ENCODE data around the gene FBXL2.

GRCh38 chr3:33391255-33391995 is 114.2 kb downstream of the FBXL2 start:
- TF ChIP-seq, protein P1, sequence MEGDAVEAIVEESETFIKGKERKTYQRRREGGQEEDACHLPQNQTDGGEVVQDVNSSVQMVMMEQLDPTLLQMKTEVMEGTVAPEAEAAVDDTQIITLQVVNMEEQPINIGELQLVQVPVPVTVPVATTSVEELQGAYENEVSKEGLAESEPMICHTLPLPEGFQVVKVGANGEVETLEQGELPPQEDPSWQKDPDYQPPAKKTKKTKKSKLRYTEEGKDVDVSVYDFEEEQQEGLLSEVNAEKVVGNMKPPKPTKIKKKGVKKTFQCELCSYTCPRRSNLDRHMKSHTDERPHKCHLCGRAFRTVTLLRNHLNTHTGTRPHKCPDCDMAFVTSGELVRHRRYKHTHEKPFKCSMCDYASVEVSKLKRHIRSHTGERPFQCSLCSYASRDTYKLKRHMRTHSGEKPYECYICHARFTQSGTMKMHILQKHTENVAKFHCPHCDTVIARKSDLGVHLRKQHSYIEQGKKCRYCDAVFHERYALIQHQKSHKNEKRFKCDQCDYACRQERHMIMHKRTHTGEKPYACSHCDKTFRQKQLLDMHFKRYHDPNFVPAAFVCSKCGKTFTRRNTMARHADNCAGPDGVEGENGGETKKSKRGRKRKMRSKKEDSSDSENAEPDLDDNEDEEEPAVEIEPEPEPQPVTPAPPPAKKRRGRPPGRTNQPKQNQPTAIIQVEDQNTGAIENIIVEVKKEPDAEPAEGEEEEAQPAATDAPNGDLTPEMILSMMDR (IDR thresholded peaks at IDR 0.05), result no peak
- no peak for TF ChIP-seq POLR2A (IDR thresholded peaks at IDR 0.05)
